EL (cell line): ENCODE measurements around the gene MPZ.
A peak's percentile ranks its signal among the peaks of the same experiment; 100 is the strongest.
"Not testable (repeated sequence)": the region's sequence is repeated elsewhere in the genome, so short reads cannot be mapped to it uniquely, and the experiment has no call there.

Source experiments
- DNase-seq: peaks from one replicate; pipeline ENCODE4 v3.0.0-alpha.2; 2016

The MPZ gene

GRCh38 chr1:161298116-161298515 is 11.7 kb downstream of the MPZ start:
- DNase-seq: no peak

GRCh38 chr1:161297415-161297814 is 12.4 kb downstream of the MPZ start:
- no peak for DNase-seq

GRCh38 chr1:161290779-161291178 is 19.0 kb downstream of the MPZ start:
- DNase-seq: no peak

GRCh38 chr1:161287482-161288054 is 22.2 kb downstream of the MPZ start:
- no peak for DNase-seq

GRCh38 chr1:161285521-161285920 is 24.2 kb downstream of the MPZ start:
- DNase-seq: no peak

- DNase-seq: no peak
These were observed 24.7 kb downstream of the MPZ start for GRCh38 chr1:161285113-161285512.

GRCh38 chr1:161282991-161283390 is 26.8 kb downstream of the MPZ start:
- no peak for DNase-seq

- no peak for DNase-seq
These were observed 34.9 kb downstream of the MPZ start for GRCh38 chr1:161274874-161275273.

GRCh38 chr1:161273402-161273801 is 36.4 kb downstream of the MPZ start:
- no peak for DNase-seq

GRCh38 chr1:161267321-161267720 is 42.4 kb downstream of the MPZ start:
- no peak for DNase-seq

- no peak for DNase-seq
These were observed 42.9 kb downstream of the MPZ start for GRCh38 chr1:161266836-161267235.

- peak; percentile 50 for DNase-seq
These were observed 43.6 kb downstream of the MPZ start for GRCh38 chr1:161266202-161266601.

- DNase-seq: no peak
These were observed 44.5 kb downstream of the MPZ start for GRCh38 chr1:161265305-161265704.

- no peak for DNase-seq
These were observed 48.2 kb downstream of the MPZ start for GRCh38 chr1:161261261-161262235.

- DNase-seq: no peak
These were observed 49.1 kb downstream of the MPZ start for GRCh38 chr1:161260376-161261260.

GRCh38 chr1:161259765-161260164 is 50.0 kb downstream of the MPZ start:
- no peak for DNase-seq

GRCh38 chr1:161259345-161259702 is 50.4 kb downstream of the MPZ start:
- DNase-seq: no peak

- peak; percentile 68 for DNase-seq
These were observed 51.1 kb downstream of the MPZ start, which contains the start of gene PCP4L1 for GRCh38 chr1:161258439-161259344. Gene PCP4L1, plus strand, starts transcription at chr1:161258745. Its CDS starts 230 bp downstream, at chr1:161258975.

- DNase-seq: not testable (repeated sequence)
These were observed 52.7 kb downstream of the MPZ start for GRCh38 chr1:161257109-161257508.

GRCh38 chr1:161255955-161256520 is 53.7 kb downstream of the MPZ start:
- not testable (repeated sequence) for DNase-seq

- not testable (repeated sequence) for DNase-seq
These were observed 54.5 kb downstream of the MPZ start for GRCh38 chr1:161255302-161255701.
